ENCODE data around the gene AGRP. TPM values are rescaled to one million over a fixed set of nuclear protein-coding genes. Genes with fewer than 3 reads are reported as not detected.

The AGRP gene
- total RNA-seq, 1 donor: not detected

GRCh38 chr16:67435758-67436164, 47.6 kb downstream of the AGRP start:
- H3K4me1 ChIP-seq (ENCODE audit: insufficient read depth, low read length): peaks cover 19% of the 10 kb centered on the region
- H3K9me3 ChIP-seq (ENCODE audit: low read depth, low read length): no peaks in the 10 kb centered on the region
- peaks cover 8% of the 10 kb centered on the region for H3K27me3 ChIP-seq (ENCODE audit: insufficient read depth, low read length)
- no peak overlapping the region for H3K4me3 ChIP-seq (ENCODE audit: low read length)

- Histone ChIP-seq H3K9me3 (ENCODE audit: low read depth, low read length) (no peaks in the 10 kb centered on the region), H3K4me1 (ENCODE audit: insufficient read depth, low read length) (peaks cover 26% of the 10 kb centered on the region), H3K27me3 (ENCODE audit: insufficient read depth, low read length) (peaks cover 28% of the 10 kb centered on the region), H3K4me3 (ENCODE audit: low read length) (no peak overlapping the region)
Observed at GRCh38 chr16:67433131-67433719, 50.1 kb downstream of the AGRP start.

Other genes starting within 250 kb of the AGRP start
- gene FHOD1, start 236.1 kb downstream of the AGRP start, total RNA-seq: 16.5 TPM
- gene SLC9A5, start 234.6 kb downstream of the AGRP start, total RNA-seq: 0.63 TPM
- 4.0 TPM for gene PLEKHG4, start 204.0 kb downstream of the AGRP start, total RNA-seq
- gene KCTD19, start 156.8 kb downstream of the AGRP start, total RNA-seq: under 0.01 TPM
- gene LRRC36, start 156.7 kb downstream of the AGRP start, total RNA-seq: 0.31 TPM
- 5.6 TPM for gene TPPP3, start 90.0 kb downstream of the AGRP start, total RNA-seq
- gene ZDHHC1, start 67.1 kb downstream of the AGRP start, total RNA-seq: 0.63 TPM
- not detected for gene HSD11B2, start 52.4 kb downstream of the AGRP start, total RNA-seq
- gene ATP6V0D1, start 2.4 kb downstream of the AGRP start, total RNA-seq: 113 TPM
- gene RIPOR1, start 45.3 kb upstream of the AGRP start, total RNA-seq: 42.6 TPM
- gene CTCF, start 79.0 kb upstream of the AGRP start, total RNA-seq: 43.2 TPM
- gene CARMIL2, start 161.6 kb upstream of the AGRP start, total RNA-seq: 20.8 TPM
- gene ACD, start 176.7 kb upstream of the AGRP start, total RNA-seq: 12.7 TPM
- 3.0 TPM for gene PARD6A, start 177.4 kb upstream of the AGRP start, total RNA-seq
- 3.0 TPM for gene ENKD1, start 183.2 kb upstream of the AGRP start, total RNA-seq
- 6.8 TPM for gene C16orf86, start 183.3 kb upstream of the AGRP start, total RNA-seq
- 2.0 TPM for gene GFOD2, start 235.8 kb upstream of the AGRP start, total RNA-seq

Data from mononuclear cell (primary cell).